ENCODE data around the gene ACSS1. TPM values are rescaled to one million over a fixed set of nuclear protein-coding genes. Genes with fewer than 3 reads are reported as not detected.

Gene ACSS1
- total RNA-seq, 2 donors from 2014 or later: 25.6 to 26.4 TPM

GRCh38 chr20:24960861-24961260, 97.1 kb downstream of the ACSS1 start:
- H3K27ac ChIP-seq: no peak overlapping the region
- TF ChIP-seq CTCF (IDR thresholded peaks at IDR 0.05): no peak

GRCh38 chr20:24960302-24960801, 97.6 kb downstream of the ACSS1 start:
- Histone ChIP-seq H3K4me1 (peaks cover 0 to 12% of the 10 kb centered on the region in 2 donors), H3K27ac (no peak overlapping the region), H3K9me3 (no peaks in the 10 kb centered on the region), H3K27me3 (no peaks in the 10 kb centered on the region), H3K36me3 (peaks cover 45% of the 10 kb centered on the region), H3K4me3 (no peak overlapping the region)
- DNase-seq (ENCODE audit: low spot score): no peak
- no peak for TF ChIP-seq CTCF (IDR thresholded peaks at IDR 0.05)

More at GRCh38 chr20:24960861-24961260, 97.1 kb downstream of the ACSS1 start:
- Histone ChIP-seq H3K4me3 (no peak overlapping the region), H3K9me3 (no peaks in the 10 kb centered on the region), H3K27me3 (no peaks in the 10 kb centered on the region), H3K36me3 (peaks cover 50% of the 10 kb centered on the region), H3K4me1 (peaks cover 0 to 12% of the 10 kb centered on the region in 2 donors)
- DNase-seq (ENCODE audit: low spot score): no peak

- TF ChIP-seq CTCF (IDR thresholded peaks at IDR 0.05): no peak
- H3K27ac ChIP-seq: no peak overlapping the region
- no peaks in the 10 kb centered on the region for H3K27me3 ChIP-seq
- no peak overlapping the region for H3K4me3 ChIP-seq
- DNase-seq (ENCODE audit: low spot score): peak; percentile 57
- no peaks in the 10 kb centered on the region for H3K9me3 ChIP-seq
- H3K4me1 ChIP-seq: peaks cover 0 to 12% of the 10 kb centered on the region in 2 donors
- H3K36me3 ChIP-seq: peaks cover 44% of the 10 kb centered on the region
These were observed 98.2 kb downstream of the ACSS1 start for GRCh38 chr20:24959591-24960301.

- H3K36me3 ChIP-seq: peaks cover 35% of the 10 kb centered on the region
These were observed 99.2 kb downstream of the ACSS1 start for GRCh38 chr20:24958506-24959385.

More at GRCh38 chr20:24958506-24959385, 99.2 kb downstream of the ACSS1 start:
- peak; percentile 51 for DNase-seq (ENCODE audit: low spot score)
- Histone ChIP-seq H3K4me3 (no peak overlapping the region), H3K27ac (no peak overlapping the region), H3K4me1 (peaks cover 0 to 12% of the 10 kb centered on the region in 2 donors), H3K27me3 (no peaks in the 10 kb centered on the region), H3K9me3 (no peaks in the 10 kb centered on the region)
- TF ChIP-seq CTCF (IDR thresholded peaks at IDR 0.05): no peak

Data from right atrium auricular region (tissue), 2 donors.